GM19193 (cell line): ENCODE data around the gene DCLK1.

Experiments used
- POLR2A ChIP-seq: IDR thresholded peaks from 4 replicates; pipeline ENCODE4 v1.6.1; 2011; ENCODE audit not compliant: insufficient read depth, insufficient read length; ENCODE audit errors: extremely low read depth

The DCLK1 gene

DNA sequence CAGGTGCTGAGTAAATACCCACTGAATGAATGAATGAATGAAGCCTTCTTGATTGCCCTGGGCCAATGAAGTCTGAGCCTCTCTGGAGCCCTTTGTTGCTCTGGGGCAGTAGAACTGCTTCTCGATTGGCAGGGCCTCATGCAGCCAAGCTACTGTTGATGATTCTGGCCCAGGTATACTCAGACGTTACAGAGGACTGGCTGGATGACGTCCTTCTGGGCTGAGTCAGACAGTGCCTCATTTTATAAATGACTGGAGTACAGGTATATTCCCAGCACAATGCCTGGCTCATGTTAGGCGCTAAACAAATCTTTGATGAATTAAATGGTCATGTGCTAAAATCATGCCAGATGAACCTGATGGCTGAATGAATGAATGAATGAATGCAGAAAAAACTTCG is 410.9 kb downstream of the DCLK1 start:
- TF ChIP-seq POLR2A, result no peak
